ENCODE measurements around the gene KRTAP3-3.

Gene KRTAP3-3

GRCh38 chr17:41003926-41004325 lies 10.0 kb upstream of the KRTAP3-3 start:
- no peak for DNase-seq

DNA sequence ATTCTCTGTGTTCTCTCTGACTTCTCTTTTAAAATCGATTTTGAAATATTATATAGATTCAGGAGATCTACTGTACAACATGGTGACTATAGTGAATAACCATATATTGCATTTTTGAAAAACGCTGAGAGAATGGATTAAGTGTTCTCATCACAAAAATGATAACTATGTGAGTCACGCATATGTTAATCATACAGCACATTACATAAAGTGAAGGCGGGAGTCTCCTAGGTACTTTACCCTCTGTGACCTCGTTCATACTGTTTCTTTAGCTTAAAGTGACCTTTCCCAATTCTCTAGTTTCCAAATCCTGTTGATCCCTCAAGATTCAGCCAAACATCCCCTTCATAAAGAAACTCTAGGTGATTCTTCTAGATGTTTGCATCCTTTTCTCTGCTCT lies 8.8 kb upstream of the KRTAP3-3 start:
- DNase-seq: no peak

GRCh38 chr17:41001795-41002194 lies 7.8 kb upstream of the KRTAP3-3 start:
- no peak for DNase-seq

GRCh38 chr17:40999563-40999962 lies 5.6 kb upstream of the KRTAP3-3 start, which contains the start of gene KRTAP3-2:
Gene KRTAP3-2, minus strand, starts transcription at chr17:40999906. Its CDS starts 53 bp downstream, at chr17:40999853.
- DNase-seq: peak; percentile 40

DNA sequence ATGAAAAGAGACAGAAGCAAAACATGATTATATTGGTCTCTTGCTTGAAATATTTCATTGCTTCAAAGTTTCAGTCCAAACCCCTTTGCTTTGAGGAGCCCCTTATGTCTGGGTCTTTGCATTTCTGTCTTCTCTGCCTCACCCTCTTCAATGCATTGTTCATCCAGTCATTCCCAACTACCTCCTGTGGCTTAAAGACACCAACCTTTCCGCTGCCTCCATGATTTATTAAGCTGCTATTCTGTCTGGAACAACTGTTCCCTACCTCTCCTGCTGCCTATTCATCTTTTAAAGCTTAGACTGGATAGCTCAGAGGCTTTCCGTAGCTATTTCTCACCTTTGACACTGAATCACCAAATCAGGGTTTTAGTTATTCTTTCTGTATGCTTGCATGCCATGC lies 3.4 kb upstream of the KRTAP3-3 start:
- no peak for DNase-seq

DNA sequence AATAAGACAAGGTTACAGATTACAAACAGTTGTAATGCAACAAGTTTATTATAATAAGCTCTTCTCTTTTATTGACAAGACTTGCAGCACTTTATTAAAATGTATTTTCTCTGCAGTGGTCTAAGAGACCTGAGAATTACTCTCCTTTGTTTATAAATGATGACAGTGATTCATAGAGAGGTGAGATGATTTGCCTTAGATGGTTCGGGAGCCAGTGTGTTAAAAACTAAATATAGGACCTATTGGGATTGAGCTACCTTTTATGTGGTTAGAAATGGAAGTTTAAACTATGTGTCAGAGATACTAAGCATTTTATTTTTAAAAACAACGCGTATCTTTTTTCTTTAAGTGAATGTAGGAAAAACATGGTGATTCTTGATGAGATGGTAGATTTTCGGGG lies 2.9 kb upstream of the KRTAP3-3 start:
- no peak for DNase-seq

DNA sequence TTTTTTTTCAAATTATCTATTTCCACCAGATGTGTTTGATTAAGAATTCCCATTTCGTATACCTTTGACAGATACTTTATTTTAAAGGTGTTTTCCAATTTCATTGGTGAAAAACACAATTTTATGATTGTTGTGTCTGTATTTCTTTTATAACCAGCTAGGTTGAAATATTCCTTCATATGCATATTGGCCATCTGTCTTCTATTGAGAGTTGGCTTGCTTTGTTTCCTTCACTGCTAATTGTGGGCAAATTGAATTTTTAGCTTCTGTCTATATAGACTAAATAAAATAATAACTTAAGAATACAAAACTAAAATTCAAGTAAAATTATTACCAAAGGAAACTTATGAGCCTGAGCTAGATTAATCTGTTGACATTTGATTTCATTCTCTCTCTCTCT lies 1.2 kb upstream of the KRTAP3-3 start:
- no peak for DNase-seq

GRCh38 chr17:40993084-40993483 lies 880 bp downstream of the KRTAP3-3 start:
- DNase-seq: no peak

GRCh38 chr17:40992666-40993065 lies 1.3 kb downstream of the KRTAP3-3 start:
- DNase-seq: no peak

- no peak for DNase-seq
These were observed 7.0 kb downstream of the KRTAP3-3 start for GRCh38 chr17:40986920-40987319.

GRCh38 chr17:40984226-40984625 lies 9.7 kb downstream of the KRTAP3-3 start, which contains the start of gene KRT40:
Gene KRT40, minus strand, starts transcription at chr17:40984326. Its CDS starts 53 bp downstream, at chr17:40984273.
- DNase-seq: no peak

- DNase-seq: no peak
These were observed 12.8 kb downstream of the KRTAP3-3 start for GRCh38 chr17:40981115-40981514.

- DNase-seq: peak; percentile 85
These were observed 13.4 kb downstream of the KRTAP3-3 start for GRCh38 chr17:40980596-40980995.

DNA sequence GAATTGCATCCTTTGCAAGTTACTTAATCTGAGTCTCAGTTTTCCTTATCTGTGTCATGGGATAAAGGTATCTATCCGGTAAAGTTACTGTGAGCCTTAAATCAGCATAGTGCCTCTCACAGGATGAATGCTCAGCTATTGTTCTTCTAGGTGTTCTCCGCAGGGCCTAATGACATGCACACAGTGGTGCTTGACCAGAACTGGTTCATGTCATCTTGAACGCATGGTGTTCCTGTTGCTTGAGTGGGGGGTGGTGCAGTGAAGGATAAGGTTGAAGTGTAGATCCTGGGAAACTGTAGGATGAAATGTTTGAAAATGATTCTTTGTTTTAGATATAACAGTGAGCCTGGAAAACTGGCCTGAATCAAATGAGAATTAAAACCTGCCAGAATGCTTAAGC lies 13.8 kb downstream of the KRTAP3-3 start:
- no peak for DNase-seq

- DNase-seq: no peak
These were observed 15.3 kb downstream of the KRTAP3-3 start for GRCh38 chr17:40978575-40979151.

- DNase-seq: no peak
These were observed 18.4 kb downstream of the KRTAP3-3 start for GRCh38 chr17:40975516-40975915.

DNA sequence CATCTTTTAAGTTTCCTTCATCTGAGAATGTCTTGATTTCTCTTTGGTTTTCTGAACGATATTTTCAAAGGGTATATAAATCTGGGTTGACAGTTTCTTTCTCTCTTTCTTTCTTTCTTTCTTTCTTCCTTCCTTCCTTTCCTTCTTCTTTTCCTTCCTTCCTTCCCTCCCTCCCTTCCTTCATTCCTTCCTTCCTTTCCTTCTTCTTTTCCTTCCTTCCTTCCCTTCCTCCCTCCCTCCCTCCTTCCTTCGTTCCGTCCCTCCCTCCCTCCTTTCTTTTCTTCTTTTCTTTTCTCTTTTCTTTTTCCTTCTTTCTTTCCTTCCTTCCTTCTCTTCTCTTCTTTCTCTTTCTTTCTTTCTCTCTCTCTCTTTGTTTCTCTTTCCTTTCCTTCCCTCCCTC lies 19.6 kb downstream of the KRTAP3-3 start:
- DNase-seq: no peak

- DNase-seq: no peak
These were observed 26.4 kb downstream of the KRTAP3-3 start for GRCh38 chr17:40967582-40967981.

- no peak for DNase-seq
These were observed 27.1 kb downstream of the KRTAP3-3 start, which contains the start of gene KRT39 for GRCh38 chr17:40966848-40967247. Gene KRT39, minus strand, starts transcription at chr17:40966948. Its CDS starts 92 bp downstream, at chr17:40966856.

GRCh38 chr17:40963838-40964237 lies 30.1 kb downstream of the KRTAP3-3 start:
- DNase-seq: no peak

GRCh38 chr17:40962059-40962561 lies 31.9 kb downstream of the KRTAP3-3 start:
- DNase-seq: no peak

DNA sequence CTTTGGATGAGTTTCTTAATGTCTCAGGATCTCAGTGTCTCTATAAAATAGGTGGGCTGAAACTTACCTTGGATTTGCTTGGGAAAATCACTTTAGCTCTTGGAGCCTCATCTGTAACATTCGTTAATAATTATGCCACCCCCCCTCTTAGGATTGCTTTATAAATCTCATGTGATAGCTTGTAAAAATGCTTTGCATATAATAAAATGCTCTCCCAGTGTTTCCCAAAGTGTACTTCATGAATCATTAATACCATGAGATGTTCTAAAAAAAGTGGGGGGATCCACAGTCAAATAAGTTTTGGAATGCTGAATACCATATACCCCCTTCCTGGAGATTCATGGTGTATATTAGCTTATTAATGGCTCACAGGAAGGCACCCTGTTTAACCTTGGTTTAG lies 32.4 kb downstream of the KRTAP3-3 start:
- DNase-seq: no peak

GRCh38 chr17:40960144-40960543 lies 33.8 kb downstream of the KRTAP3-3 start:
- no peak for DNase-seq

DNA sequence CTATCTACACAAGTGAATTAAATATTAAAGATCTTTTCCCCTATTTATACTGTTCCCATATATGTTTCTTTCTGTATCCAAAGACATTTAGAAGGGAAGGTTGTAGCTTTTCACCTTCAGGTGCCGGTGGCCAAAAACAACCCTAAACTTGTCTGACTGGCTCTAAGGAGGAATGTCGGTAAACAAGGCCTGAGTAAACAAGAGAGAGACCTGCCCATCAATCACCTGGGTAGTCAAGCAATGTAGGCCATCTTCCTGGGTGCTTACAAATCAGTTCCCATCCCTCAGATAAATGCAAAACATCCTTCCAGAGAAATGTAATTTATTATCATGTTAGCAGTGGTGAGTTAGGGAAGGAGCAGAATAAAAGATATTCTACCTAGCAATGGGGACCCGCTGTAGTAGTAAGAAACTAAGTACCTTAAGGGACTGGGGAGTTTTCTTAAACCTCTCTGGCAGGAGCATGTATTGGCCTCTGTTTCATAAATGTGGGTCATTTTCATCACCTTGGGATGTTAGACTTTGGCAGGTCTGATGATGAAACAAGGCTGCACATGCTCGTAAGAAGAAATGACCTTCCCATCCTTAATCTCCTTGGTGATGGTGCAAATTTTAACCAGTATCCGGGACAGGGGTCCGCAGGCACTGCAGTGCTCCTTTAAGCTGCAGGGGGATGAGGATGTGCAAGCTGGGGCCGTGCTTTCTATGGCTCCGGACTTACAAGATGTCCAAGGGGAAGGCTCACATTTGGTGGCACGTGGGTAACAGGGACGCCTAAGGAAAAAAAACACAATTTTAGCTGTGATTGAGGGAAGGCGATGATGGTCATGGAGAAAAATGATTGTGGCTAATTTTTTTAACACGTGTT lies 35.6 kb downstream of the KRTAP3-3 start:
- no peak for DNase-seq
